Measurements from ENCODE around the gene SEPTIN8. TPM values are rescaled to one million over a fixed set of nuclear protein-coding genes. Genes with fewer than 3 reads are reported as not detected.

The SEPTIN8 gene
- polyA plus RNA-seq, 1 donor (not counting 4 experiments of a cell fraction or from before 2014, with no cell fraction given): 46.4 TPM

DNA sequence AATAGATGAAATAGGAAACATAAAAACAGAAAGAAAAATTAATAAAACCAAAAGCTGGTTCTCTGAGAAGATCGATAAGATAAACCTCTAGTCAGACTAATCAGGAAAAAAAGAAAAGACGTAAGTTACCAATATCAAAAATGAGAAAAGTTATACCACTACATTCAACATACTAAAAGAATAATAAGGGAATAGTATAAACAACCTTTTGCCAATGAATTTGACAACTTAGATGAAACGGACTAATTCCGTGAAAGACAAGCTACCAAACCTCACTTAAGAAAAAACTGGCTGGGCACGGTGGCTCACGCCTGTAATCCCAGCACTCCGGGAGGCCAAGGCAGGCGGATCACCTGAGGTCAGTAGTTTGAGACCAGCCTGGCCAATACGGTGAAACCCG is 47.1 kb downstream of the SEPTIN8 start:
- no peaks in the 10 kb centered on the region for H4K20me1 ChIP-seq (ENCODE audit: control insufficient read depth, extremely low read depth, insufficient read depth, low read length)
- H3K9me3 ChIP-seq (ENCODE audit: control insufficient read depth, low read depth, low read length): no peaks in the 10 kb centered on the region
- dilution Hi-C loops (cut with MboI; ENCODE audit: extremely low pct_ligation_motif_present, low sequenced_read_pairs): no loop called here
- H3K4me3 ChIP-seq (ENCODE audit: control insufficient read depth in 2 of 3, extremely low read depth in 1 of 3, insufficient read depth in 2 of 3, low read depth in 1 of 3, low read length in 3 of 3): no peak overlapping the region
- H3K9ac ChIP-seq (ENCODE audit: control insufficient read depth, extremely low read depth, insufficient read depth, low read length): no peak overlapping the region
- TF ChIP-seq, protein P1, sequence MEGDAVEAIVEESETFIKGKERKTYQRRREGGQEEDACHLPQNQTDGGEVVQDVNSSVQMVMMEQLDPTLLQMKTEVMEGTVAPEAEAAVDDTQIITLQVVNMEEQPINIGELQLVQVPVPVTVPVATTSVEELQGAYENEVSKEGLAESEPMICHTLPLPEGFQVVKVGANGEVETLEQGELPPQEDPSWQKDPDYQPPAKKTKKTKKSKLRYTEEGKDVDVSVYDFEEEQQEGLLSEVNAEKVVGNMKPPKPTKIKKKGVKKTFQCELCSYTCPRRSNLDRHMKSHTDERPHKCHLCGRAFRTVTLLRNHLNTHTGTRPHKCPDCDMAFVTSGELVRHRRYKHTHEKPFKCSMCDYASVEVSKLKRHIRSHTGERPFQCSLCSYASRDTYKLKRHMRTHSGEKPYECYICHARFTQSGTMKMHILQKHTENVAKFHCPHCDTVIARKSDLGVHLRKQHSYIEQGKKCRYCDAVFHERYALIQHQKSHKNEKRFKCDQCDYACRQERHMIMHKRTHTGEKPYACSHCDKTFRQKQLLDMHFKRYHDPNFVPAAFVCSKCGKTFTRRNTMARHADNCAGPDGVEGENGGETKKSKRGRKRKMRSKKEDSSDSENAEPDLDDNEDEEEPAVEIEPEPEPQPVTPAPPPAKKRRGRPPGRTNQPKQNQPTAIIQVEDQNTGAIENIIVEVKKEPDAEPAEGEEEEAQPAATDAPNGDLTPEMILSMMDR (optimal IDR thresholded peaks at IDR 0.05 in 1 of 3, IDR thresholded peaks at IDR 0.05 in 1 of 3, conservative IDR thresholded peaks at IDR 0.05 in 1 of 3; ENCODE audit: extremely low read depth in 1 of 3, insufficient read depth in 2 of 3, low read length in 3 of 3): no peak
- no peak for TF ChIP-seq EZH2 (IDR thresholded peaks at IDR 0.05; ENCODE audit: low read length)
- no peak overlapping the region for H3K27ac ChIP-seq (ENCODE audit: control insufficient read depth, insufficient read depth, low read length)
- FAIRE-seq (no peak), DNase-seq (ENCODE audit: low read depth, low spot score) (no peak)
- H3K36me3 ChIP-seq (ENCODE audit: control insufficient read depth in 2 of 2, extremely low read depth in 1 of 2, insufficient read depth in 2 of 2, low read length in 2 of 2): peaks cover 0 to 5% of the 10 kb centered on the region in 2 experiments
- no peak overlapping the region for H3K4me2 ChIP-seq (ENCODE audit: control insufficient read depth, extremely low read depth, insufficient read depth, low read depth, low read length)
- no peak overlapping the region for H2AFZ ChIP-seq (ENCODE audit: control insufficient read depth, low read length)
- no peaks in the 10 kb centered on the region for H3K4me1 ChIP-seq (ENCODE audit: control insufficient read depth, extremely low read depth, insufficient read depth, low read length)
- H3K27me3 ChIP-seq (ENCODE audit: control insufficient read depth, extremely low read depth, insufficient read depth, low read length): no peaks in the 10 kb centered on the region
- H3K9me1 ChIP-seq (ENCODE audit: control insufficient read depth, extremely low read depth, insufficient read depth, low read length): no peaks in the 10 kb centered on the region
- H3K79me2 ChIP-seq (ENCODE audit: control insufficient read depth, insufficient read depth, low read length): peaks cover 1% of the 10 kb centered on the region

DNA sequence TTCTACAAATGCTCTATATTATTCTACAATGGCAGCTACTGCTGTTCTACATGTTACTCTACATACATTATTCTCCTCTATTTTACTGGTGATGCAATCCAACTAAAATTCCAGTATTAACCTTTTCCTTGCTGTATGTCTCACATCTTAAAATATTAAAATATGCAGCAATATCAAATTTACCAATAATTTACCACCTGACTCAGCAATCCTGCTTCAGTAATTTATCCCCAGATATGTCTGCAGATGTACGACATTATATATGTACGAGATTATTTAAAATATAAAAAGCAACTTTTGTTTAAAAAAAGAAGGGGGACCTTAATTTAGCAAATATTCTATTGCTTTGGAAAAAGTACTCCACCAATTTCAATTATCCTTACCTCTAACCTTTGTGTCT is 51.3 kb downstream of the SEPTIN8 start:
- H2AFZ ChIP-seq (ENCODE audit: control insufficient read depth, low read length): no peak overlapping the region
- H4K20me1 ChIP-seq (ENCODE audit: control insufficient read depth, extremely low read depth, insufficient read depth, low read length): no peaks in the 10 kb centered on the region
- H3K79me2 ChIP-seq (ENCODE audit: control insufficient read depth, insufficient read depth, low read length): peaks cover 1% of the 10 kb centered on the region
- no peak for TF ChIP-seq EZH2 (IDR thresholded peaks at IDR 0.05; ENCODE audit: low read length)
- TF ChIP-seq, protein P1 (optimal IDR thresholded peaks at IDR 0.05 in 1 of 3, IDR thresholded peaks at IDR 0.05 in 1 of 3, conservative IDR thresholded peaks at IDR 0.05 in 1 of 3; ENCODE audit: extremely low read depth in 1 of 3, insufficient read depth in 2 of 3, low read length in 3 of 3): no peak
- H3K9me1 ChIP-seq (ENCODE audit: control insufficient read depth, extremely low read depth, insufficient read depth, low read length): no peaks in the 10 kb centered on the region
- H3K9me3 ChIP-seq (ENCODE audit: control insufficient read depth, low read depth, low read length): no peaks in the 10 kb centered on the region
- DNase-seq (ENCODE audit: low read depth, low spot score) (no peak), FAIRE-seq (no peak)
- no peak overlapping the region for H3K27ac ChIP-seq (ENCODE audit: control insufficient read depth, insufficient read depth, low read length)
- no peaks in the 10 kb centered on the region for H3K27me3 ChIP-seq (ENCODE audit: control insufficient read depth, extremely low read depth, insufficient read depth, low read length)
- no peak overlapping the region for H3K4me2 ChIP-seq (ENCODE audit: control insufficient read depth, extremely low read depth, insufficient read depth, low read depth, low read length)
- no peaks in the 10 kb centered on the region for H3K36me3 ChIP-seq (ENCODE audit: control insufficient read depth in 2 of 2, extremely low read depth in 1 of 2, insufficient read depth in 2 of 2, low read length in 2 of 2)
- H3K4me1 ChIP-seq (ENCODE audit: control insufficient read depth, extremely low read depth, insufficient read depth, low read length): no peaks in the 10 kb centered on the region
- H3K9ac ChIP-seq (ENCODE audit: control insufficient read depth, extremely low read depth, insufficient read depth, low read length): no peak overlapping the region
- no peak overlapping the region for H3K4me3 ChIP-seq (ENCODE audit: control insufficient read depth in 2 of 3, extremely low read depth in 1 of 3, insufficient read depth in 2 of 3, low read depth in 1 of 3, low read length in 3 of 3)
- dilution Hi-C loops (cut with MboI; ENCODE audit: extremely low pct_ligation_motif_present, low sequenced_read_pairs): no loop called here
